ENCODE measurements around the gene CCS. TPM values are rescaled to one million over a fixed set of nuclear protein-coding genes. Genes with fewer than 3 reads are reported as not detected.

CCS gene
- total RNA-seq, 2 experiments from 2014 or later, result 31.7 to 36.7 TPM

DNA sequence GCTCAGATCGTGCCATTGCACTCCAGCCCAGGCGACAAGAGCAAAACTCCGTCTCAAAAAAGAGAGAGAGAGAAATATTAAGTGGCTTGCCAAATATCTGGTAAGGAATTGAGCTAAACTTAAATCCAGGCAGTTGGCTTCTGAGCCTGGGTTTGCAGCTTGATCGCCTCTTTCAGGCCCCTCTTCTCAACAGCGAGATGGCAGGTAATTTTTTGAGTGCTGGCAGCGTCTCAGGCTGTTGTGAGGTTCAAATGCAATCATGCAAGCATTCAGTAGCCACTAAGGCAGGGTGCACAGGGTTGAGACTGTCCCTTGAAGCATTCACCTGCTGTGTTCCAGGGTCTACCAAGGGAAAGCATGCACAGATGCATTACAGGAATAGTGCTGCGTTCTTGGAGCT, 23.9 kb upstream of the CCS start:
- no TSS peak for BruUV-seq (replicated peaks)
- TF ChIP-seq CTCF (conservative IDR thresholded peaks at IDR 0.05; ENCODE audit: low read length) (no peak), EZH2phosphoT487 (IDR thresholded peaks at IDR 0.05; ENCODE audit: borderline replicate concordance, low read depth, low read length) (no peak)
- no peak overlapping the region for H3K4me3 ChIP-seq (ENCODE audit: low read depth, low read length, poor library complexity, severe bottlenecking)
- no peaks in the 10 kb centered on the region for H3K79me2 ChIP-seq (ENCODE audit: insufficient read depth, low read depth, low read length)
- H3K9me2 ChIP-seq (ENCODE audit: insufficient read depth, low read length), result no peaks in the 10 kb centered on the region
- ChIA-PET CTCF (ENCODE audit: unreplicated experiment) (no interaction called here), POLR2A (interaction anchor here (0.6 to 0.7 kb wide), 2 partner anchors 82 to 320 kb away, joined by 3 read pairs; no protein-coding TSS in a partner anchor)
- H2AFZ ChIP-seq (ENCODE audit: low read length), result no peak overlapping the region
- H3K36me3 ChIP-seq (ENCODE audit: insufficient read depth, low read length), result no peaks in the 10 kb centered on the region
- H3K4me2 ChIP-seq (ENCODE audit: low read length), result no peak overlapping the region
- intact Hi-C loops (cut with micrococcal nuclease; ENCODE audit: unreplicated experiment), result no loop called here
- H3K9me3 ChIP-seq (ENCODE audit: low read length), result no peaks in the 10 kb centered on the region
- no peak overlapping the region for H3K27ac ChIP-seq (ENCODE audit: low read depth, low read length, poor library complexity, severe bottlenecking)
- H4K20me1 ChIP-seq (ENCODE audit: insufficient read depth, low read length), result no peaks in the 10 kb centered on the region
- no peak for DNase-seq (ENCODE audit: low spot score)
- H3K4me1 ChIP-seq (ENCODE audit: insufficient read depth, low read length, poor library complexity, severe bottlenecking), result no peaks in the 10 kb centered on the region

DNA sequence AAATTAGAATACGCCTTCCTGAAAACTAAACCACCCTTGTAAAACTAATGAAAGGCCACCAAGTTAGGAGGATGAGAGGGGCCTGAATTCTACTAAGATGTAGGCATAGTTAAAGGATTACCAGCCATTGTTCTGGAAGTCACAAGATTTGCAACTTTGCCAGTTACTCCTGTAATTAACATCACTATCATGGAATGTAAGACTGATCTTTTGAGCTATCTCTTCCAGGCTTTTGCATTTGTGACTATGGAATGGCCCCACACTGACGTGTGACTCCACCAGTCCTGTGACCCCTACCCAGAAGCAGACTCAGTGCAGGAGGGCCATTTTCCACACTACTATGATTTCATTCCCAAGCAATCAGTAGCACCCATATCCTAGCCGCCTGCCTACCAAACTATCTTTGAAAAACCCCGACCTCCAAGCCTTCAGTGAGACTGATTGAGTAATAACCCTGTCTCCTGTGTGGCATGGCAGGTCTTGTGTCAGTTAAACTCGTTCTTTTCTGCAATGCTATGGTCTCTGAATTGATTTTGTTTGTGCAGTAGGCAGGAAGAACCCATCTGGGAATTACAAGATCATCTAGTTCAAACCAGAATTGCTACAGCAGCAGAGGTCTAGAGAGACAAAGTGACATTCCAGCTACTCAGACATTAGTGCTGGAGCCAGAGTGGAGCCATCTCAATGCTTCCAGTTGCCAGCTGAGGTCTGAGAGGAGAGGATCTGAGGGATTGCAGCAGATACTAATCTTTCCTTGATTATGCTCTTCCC, 22.7 kb upstream of the CCS start:
- H3K4me3 ChIP-seq (ENCODE audit: low read depth, low read length, poor library complexity, severe bottlenecking), result no peak overlapping the region
- no peaks in the 10 kb centered on the region for H3K4me1 ChIP-seq (ENCODE audit: insufficient read depth, low read length, poor library complexity, severe bottlenecking)
- no peak overlapping the region for H3K27ac ChIP-seq (ENCODE audit: low read depth, low read length, poor library complexity, severe bottlenecking)
- ChIA-PET CTCF (ENCODE audit: unreplicated experiment) (no interaction called here), POLR2A (interaction anchor here (0.7 kb wide), 1 partner anchor 16 kb away, joined by 3 read pairs; no protein-coding TSS in a partner anchor)
- H3K4me2 ChIP-seq (ENCODE audit: low read length), result no peak overlapping the region
- BruUV-seq (replicated peaks), result no TSS peak
- no peak for DNase-seq (ENCODE audit: low spot score)
- H3K9me3 ChIP-seq (ENCODE audit: low read length), result no peaks in the 10 kb centered on the region
- no peaks in the 10 kb centered on the region for H3K79me2 ChIP-seq (ENCODE audit: insufficient read depth, low read depth, low read length)
- intact Hi-C loops (cut with micrococcal nuclease; ENCODE audit: unreplicated experiment), result no loop called here
- TF ChIP-seq CTCF (conservative IDR thresholded peaks at IDR 0.05; ENCODE audit: low read length), result no peak
- H3K36me3 ChIP-seq (ENCODE audit: insufficient read depth, low read length), result no peaks in the 10 kb centered on the region
- no peak overlapping the region for H2AFZ ChIP-seq (ENCODE audit: low read length)
- no peaks in the 10 kb centered on the region for H3K9me2 ChIP-seq (ENCODE audit: insufficient read depth, low read length)
- H4K20me1 ChIP-seq (ENCODE audit: insufficient read depth, low read length), result no peaks in the 10 kb centered on the region

DNA sequence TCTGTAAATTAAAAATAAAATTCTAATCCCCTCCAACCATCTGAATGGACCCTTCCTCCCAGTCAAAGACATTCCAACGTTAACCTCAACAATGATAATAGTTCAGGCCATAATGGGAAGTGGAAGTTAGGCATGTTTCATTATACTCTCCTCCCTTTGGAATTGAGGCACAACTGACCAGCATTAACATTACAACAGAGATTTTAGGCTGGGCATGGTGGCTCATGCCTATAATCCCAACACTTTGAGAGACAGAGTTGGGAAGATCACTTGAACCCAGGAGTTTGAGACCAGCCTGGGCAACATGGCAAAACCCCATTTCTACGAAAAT, 22.2 kb upstream of the CCS start:
- BruUV-seq (replicated peaks), result no TSS peak
- H3K27ac ChIP-seq (ENCODE audit: low read depth, low read length, poor library complexity, severe bottlenecking), result no peak overlapping the region
- H2AFZ ChIP-seq (ENCODE audit: low read length), result no peak overlapping the region
- no peaks in the 10 kb centered on the region for H3K9me2 ChIP-seq (ENCODE audit: insufficient read depth, low read length)
- no peak overlapping the region for H3K4me2 ChIP-seq (ENCODE audit: low read length)
- H4K20me1 ChIP-seq (ENCODE audit: insufficient read depth, low read length), result no peaks in the 10 kb centered on the region
- CTCF ChIA-PET (ENCODE audit: unreplicated experiment), result no interaction called here
- TF ChIP-seq EZH2phosphoT487 (IDR thresholded peaks at IDR 0.05; ENCODE audit: borderline replicate concordance, low read depth, low read length), result no peak
- TF ChIP-seq CTCF (conservative IDR thresholded peaks at IDR 0.05; ENCODE audit: low read length), result no peak
- H3K4me3 ChIP-seq (ENCODE audit: low read depth, low read length, poor library complexity, severe bottlenecking), result no peak overlapping the region
- POLR2A ChIA-PET, result no interaction called here
- intact Hi-C loops (cut with micrococcal nuclease; ENCODE audit: unreplicated experiment), result no loop called here
- no peaks in the 10 kb centered on the region for H3K79me2 ChIP-seq (ENCODE audit: insufficient read depth, low read depth, low read length)
- no peak for DNase-seq (ENCODE audit: low spot score)
- H3K4me1 ChIP-seq (ENCODE audit: insufficient read depth, low read length, poor library complexity, severe bottlenecking), result no peaks in the 10 kb centered on the region
- no peaks in the 10 kb centered on the region for H3K9me3 ChIP-seq (ENCODE audit: low read length)
- H3K36me3 ChIP-seq (ENCODE audit: insufficient read depth, low read length), result no peaks in the 10 kb centered on the region
